GM12892 (cell line): Measurements from ENCODE around the gene APLF.
A peak's percentile ranks its signal among the peaks of the same experiment; 100 is the strongest.
"Not testable (repeated sequence)": the region's sequence is repeated elsewhere in the genome, so short reads cannot be mapped to it uniquely, and the experiment has no call there.

Experiments used
- DNase-seq: peaks from one replicate; pipeline ENCODE4 v3.0.0; 2011; ENCODE audit not compliant: insufficient read length
- FAIRE-seq: peaks from 2 replicates; lab custom pipeline; 2011; peaks lifted over from hg19 to GRCh38; lab: Jason Lieb, UNC
- POLR2A ChIP-seq: IDR thresholded peaks from 2 replicates; pipeline ENCODE4 v1.6.1; 2011; ENCODE audit warnings: low read depth, low read length, control low read depth
- POLR2AphosphoS5 ChIP-seq: IDR thresholded peaks from 2 replicates; pipeline ENCODE4 v1.6.1; 2011; ENCODE audit warnings: low read depth, low read length, control low read depth
- TAF1 ChIP-seq: IDR thresholded peaks from 2 replicates; pipeline ENCODE4 v1.6.1; 2011; ENCODE audit warnings: low read depth, mild to moderate bottlenecking, control low read depth, low read length, borderline replicate concordance

The APLF gene

DNA sequence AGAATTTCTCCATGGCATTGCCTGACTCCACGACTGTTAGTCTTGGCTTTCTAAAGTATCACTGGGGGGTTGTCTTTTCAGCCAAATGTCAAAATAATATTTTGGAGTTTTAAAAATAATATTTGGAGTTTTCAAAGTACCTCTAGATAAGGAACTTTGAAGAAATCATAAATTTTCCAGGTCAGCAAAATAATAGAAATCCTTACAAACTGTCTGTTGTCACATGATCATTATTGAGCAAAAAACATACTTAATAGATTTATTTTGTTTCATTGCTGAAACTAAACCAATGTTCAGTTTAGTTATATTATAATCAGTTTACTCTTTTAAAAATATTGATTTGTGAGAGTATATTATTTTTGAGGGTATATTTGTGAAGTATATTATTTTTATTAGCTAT, 85.7 kb downstream of the APLF start:
- no peak for FAIRE-seq

DNA sequence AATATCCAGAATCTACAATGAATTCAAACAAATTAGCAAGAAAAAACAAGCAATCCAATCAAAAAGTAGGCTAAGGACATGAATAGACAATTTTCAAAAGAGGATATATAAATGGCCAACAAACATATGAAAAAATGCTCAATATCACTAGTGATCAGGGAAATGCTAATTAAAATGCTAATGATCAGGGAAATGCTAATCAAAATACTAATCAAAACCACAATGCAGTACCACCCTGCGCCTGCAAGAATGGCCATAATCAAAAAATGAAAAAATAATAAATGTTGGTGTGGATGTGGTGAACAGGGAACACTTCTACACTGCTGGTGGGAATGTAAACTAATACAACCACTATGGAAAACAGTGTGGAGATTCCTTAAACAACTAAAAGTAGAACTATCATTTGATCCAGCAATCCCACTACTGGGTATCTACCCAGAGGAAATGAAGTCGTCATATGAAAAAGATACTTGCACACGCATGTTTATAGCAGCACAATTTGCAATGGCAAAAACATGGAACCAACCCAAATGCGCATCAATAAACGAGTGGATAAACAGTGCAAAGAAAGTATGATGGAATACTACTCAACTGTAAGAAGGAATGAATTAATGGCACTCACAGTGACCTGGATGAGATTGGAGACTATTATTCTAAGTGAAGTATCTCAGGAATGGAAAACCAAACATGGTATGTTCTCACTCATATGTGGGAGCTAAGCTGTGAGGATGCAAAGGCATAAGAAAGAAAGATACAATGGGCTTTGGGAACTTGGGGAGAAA, 88.2 kb downstream of the APLF start:
- not testable (repeated sequence) for DNase-seq
- peak; percentile 57 for FAIRE-seq

More for the DNA sequence above, 85.7 kb downstream of the APLF start:
- no peak for TF ChIP-seq TAF1
- no peak for TF ChIP-seq POLR2A
- no peak for TF ChIP-seq POLR2AphosphoS5
- DNase-seq, result no peak

DNA sequence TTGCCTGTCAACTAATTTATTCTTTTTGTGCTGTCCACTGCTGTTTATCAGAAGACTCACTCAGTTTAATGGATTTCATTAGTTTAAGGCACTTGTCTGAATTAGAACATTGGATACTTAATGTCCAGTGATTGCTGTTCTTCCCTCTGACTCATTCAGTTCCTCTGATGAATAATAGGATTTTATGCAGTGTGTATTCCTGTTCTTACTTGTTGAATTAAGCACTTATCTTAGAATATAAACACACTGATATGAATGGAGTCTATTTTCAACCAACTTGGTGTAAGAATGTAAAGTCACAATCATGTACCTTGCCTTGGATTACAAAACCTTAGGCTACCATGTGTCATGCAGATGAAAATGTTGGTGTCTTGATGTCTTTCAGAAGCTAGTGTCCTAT, 89.0 kb downstream of the APLF start:
- DNase-seq, result no peak
- FAIRE-seq, result no peak
- TF ChIP-seq POLR2A (no peak), TAF1 (no peak), POLR2AphosphoS5 (no peak)

DNA sequence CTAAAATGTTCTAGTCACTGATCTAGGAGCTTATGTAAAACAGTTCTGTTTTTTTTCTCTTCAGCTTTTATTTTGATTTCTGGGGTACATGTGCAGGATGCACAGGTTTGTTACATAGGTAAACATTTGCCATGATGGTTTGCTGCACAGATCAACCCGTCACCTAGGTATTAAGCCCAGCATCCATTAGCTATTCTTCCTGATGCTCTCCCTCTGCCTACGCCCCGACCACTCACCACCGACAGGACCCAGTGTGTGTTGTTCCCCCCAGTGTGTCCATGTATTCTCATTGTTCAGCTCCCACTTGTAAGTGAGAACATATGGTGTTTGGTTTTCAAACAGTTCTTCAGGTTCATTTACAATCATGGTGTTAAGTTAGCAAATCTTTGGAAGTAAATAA, 91.2 kb downstream of the APLF start:
- DNase-seq (no peak), FAIRE-seq (no peak)
- no peak for TF ChIP-seq TAF1
- TF ChIP-seq POLR2A, result no peak
- TF ChIP-seq POLR2AphosphoS5, result no peak

DNA sequence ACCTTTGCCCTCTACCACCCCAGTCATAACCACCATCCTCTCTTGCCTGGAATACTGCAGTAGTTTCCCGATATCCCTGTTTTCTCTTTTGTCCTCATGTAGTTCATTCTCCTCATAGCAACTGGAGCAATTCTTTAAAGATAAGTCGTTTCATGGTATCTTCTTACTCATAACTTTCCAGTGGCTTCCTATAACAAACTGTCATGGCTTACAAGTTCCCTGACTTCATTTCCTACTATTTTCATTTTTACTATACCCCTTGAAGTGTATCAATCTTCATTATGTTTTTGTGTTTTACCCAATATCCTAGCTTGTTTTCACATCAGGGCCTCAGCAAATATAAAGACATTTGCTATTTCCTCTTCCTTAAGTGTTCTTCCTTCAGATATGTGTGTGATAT, 92.3 kb downstream of the APLF start:
- no peak for DNase-seq
- no peak for FAIRE-seq
- TF ChIP-seq POLR2AphosphoS5, result no peak
- TF ChIP-seq POLR2A, result no peak
- TF ChIP-seq TAF1, result no peak

DNA sequence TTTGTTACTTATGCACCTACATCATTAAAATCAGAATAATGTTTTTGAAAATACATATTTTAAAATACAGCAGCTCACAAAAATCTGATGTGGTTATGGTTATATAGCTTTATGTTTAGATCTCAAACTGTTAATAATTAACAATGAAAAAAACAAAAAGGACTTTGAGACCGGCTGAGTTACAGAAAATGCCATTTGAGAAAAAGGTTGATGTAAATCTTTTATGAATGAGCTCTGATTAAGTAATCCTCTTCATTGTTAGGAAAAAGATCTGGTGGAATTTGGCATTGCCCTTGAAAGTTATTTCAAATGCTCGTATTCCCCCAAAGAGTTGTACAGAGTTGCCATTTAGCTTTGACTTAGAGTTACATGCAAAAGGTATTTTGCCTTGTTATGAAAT, 93.2 kb downstream of the APLF start:
- TF ChIP-seq POLR2A (no peak), POLR2AphosphoS5 (no peak), TAF1 (no peak)
- FAIRE-seq (no peak), DNase-seq (no peak)

DNA sequence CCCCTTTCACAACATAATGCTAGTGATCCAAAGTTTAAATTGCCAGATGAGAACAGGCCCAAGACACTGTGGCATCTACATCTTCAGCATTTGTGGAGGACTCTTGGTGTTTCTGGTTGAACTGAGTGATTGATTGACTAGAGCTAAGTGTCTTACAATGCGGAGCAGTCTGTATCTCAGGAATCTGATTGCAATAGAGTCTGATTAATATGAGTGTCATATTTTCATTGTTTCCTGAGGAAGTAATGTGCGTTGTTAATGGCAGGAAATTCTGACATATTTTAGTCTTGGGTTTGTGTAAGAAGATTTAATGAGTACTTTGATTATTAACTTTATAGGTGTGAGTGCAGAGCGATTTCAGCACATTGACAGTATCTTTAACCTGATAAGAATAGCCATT, 94.0 kb downstream of the APLF start:
- DNase-seq, result no peak
- no peak for TF ChIP-seq POLR2AphosphoS5
- no peak for TF ChIP-seq POLR2A
- TF ChIP-seq TAF1, result no peak
- FAIRE-seq, result no peak

DNA sequence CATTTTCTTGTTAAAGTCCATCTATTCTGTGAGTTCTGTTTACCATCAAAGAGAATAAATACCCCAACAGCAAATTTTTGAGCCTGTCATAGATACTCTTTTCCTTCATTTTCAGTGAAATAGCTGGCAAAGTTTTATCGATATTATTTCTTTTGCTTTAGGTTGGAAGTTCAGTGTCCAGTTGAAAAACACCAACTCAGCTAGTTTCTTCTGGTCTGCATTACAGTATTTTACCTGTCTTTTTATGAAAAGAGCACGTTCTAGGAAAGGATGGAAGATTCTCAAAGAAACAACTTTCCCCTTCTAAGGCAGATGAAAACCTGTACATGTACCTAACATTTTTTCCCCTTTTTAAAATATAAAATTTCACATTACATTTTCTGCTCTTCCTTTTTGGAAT, 95.5 kb downstream of the APLF start:
- FAIRE-seq (no peak), DNase-seq (no peak)
- TF ChIP-seq TAF1 (no peak), POLR2AphosphoS5 (no peak), POLR2A (no peak)

DNA sequence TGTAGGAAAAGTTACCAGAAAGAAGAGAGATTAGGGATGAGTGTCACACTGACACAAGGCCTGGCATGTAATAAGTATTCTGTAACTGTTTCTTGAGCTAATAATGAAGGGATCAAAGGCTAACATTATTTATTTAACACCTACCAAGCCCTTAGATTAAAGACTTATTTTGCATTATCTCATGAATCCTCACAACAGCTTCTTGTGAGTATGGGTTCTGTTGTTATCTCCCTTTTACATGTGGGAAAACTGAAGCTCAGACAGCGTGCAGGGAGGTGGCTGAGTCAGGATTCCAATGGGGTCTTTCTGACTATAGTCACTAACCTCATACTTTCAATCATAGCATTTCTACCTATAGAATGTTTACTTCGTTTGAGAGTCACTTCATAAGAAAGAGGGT, 97.0 kb downstream of the APLF start:
- FAIRE-seq, result no peak
- TF ChIP-seq TAF1 (no peak), POLR2A (no peak), POLR2AphosphoS5 (no peak)
- no peak for DNase-seq

DNA sequence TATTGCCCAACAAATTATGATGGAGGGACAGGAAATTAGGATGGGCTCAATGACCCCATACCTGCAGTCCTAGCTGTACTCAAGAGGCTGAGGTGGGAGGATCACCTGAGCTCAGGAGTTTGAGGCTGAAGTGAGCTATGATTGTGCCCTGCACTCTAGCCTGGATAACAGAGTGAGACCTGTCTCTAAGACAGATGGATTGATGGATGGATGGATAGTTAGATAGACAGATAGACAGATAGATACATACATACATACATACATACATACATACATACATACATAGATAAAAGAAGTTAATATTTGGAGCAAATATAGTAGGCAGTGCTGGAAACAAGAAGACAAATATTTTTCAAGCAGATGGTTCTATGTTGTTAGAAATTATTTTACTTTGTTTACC, 97.9 kb downstream of the APLF start:
- FAIRE-seq, result no peak
- TF ChIP-seq POLR2AphosphoS5 (no peak), TAF1 (no peak), POLR2A (no peak)

DNA sequence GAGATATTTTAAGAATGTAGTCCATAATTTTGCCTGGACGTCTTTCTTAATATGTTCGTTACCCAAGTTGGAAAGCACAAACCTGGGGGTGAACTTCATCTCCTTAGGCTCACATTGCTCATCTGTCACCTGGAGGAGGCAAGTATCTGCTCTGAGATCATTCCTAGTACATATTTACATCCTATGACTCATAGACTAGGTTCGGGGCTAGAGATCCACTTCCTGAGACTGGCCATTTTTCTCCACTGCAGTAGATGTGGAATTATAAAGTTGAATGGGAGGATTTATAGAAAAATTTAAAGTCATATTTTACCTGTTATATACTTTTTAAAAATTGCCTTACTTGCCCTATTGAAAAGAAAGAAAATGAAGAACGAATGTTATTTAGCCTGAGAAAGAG, 98.5 kb downstream of the APLF start:
- no peak for TF ChIP-seq POLR2A
- no peak for TF ChIP-seq POLR2AphosphoS5
- TF ChIP-seq TAF1, result no peak

More for the DNA sequence above, 97.9 kb downstream of the APLF start:
- no peak for DNase-seq

DNA sequence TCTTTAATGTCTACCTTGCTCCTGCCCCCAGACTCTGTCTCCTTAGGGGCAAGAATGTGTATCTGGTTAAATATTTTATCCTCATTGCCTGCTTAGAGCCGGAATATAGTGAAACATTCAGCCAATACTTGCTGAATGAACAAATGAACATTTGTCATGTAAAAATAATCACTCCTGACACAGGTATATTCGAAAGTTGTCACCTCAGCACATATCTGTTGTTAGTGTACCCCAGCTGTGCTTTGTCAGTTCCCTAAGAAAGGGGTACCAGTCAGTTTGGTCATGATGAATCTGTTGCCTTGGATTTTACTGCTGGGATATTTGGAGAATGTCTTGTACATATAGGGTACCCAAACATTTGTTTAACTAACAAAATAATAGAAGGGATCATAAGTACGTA, 99.0 kb downstream of the APLF start:
- TF ChIP-seq TAF1, result no peak
- TF ChIP-seq POLR2AphosphoS5, result no peak
- no peak for TF ChIP-seq POLR2A
- DNase-seq, result no peak
- no peak for FAIRE-seq

More for the DNA sequence above, 98.5 kb downstream of the APLF start:
- FAIRE-seq, result no peak
- no peak for DNase-seq

DNA sequence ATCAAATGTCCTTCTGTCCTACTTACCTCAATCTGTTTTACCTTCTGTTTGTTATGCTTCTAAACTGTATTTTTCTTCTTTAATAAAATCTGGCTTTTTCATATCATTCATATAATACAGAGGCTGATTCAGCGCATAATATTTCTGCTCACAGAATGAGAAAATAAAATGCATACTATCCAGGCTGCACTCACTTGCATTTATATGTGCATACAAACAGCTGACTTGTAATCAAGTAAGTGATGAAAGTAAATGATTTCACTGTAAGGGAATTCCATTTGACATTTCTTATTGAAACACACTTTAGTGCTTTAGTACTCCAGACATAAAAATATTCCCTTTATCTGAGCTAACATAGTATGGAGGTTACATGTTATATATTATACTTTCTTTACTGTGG, 100.7 kb downstream of the APLF start:
- FAIRE-seq, result peak; percentile 14
- TF ChIP-seq POLR2A, result no peak
- TF ChIP-seq POLR2AphosphoS5, result no peak
- no peak for TF ChIP-seq TAF1
- DNase-seq, result no peak
